Activated CD8-positive, alpha-beta T cell treated with anti-CD3 and anti-CD28 coated beads, Interleukin-2, amount 10 ng/mL, durations not matched to agents 7 days and 5 days (primary cell): ENCODE measurements around the gene TSGA10. TPM values are rescaled to one million over a fixed set of nuclear protein-coding genes. Genes with fewer than 3 reads are reported as not detected.
"Not testable (repeated sequence)": the region's sequence is repeated elsewhere in the genome, so short reads cannot be mapped to it uniquely, and the experiment has no call there.

ENCODE experiments used
- ATAC-seq: fragments of 150-1000 bp; cut with Tn5 transposase; one replicate; pipeline ENCODE4 v1.10.0; 2021; ENCODE audit warnings: moderate library complexity
- CTCF ChIA-PET: fragments of 350-600 bp; sonication (Branson Sonifier 250); formaldehyde crosslinking; loops from one replicate; lab custom pipeline; 2021; ENCODE audit warnings: antibody characterized with exemption; lab: Charles Lee
- POLR2A ChIA-PET: fragments of 350-600 bp; sonication (Branson Sonifier 250); formaldehyde crosslinking; loops from one replicate; lab custom pipeline; 2021; ENCODE audit warnings: antibody characterized with exemption; lab: Charles Lee
- DNase-seq: peaks from one replicate; pipeline ENCODE4 v3.0.0-alpha.2; 2020
- H3K27ac Mint-ChIP-seq: one replicate; pipeline ENCODE4 v1.8.0; 2021; ENCODE audit warnings: mild to moderate bottlenecking, mixed read lengths
- H3K27me3 Mint-ChIP-seq: one replicate; pipeline ENCODE4 v1.8.0; 2021; ENCODE audit warnings: low read depth, mixed read lengths
- H3K36me3 Mint-ChIP-seq: one replicate; pipeline ENCODE4 v1.8.0; 2021; ENCODE audit warnings: low read depth, mixed read lengths
- H3K4me1 Mint-ChIP-seq: one replicate; pipeline ENCODE4 v1.8.0; 2021; ENCODE audit warnings: low read depth, mixed read lengths
- H3K4me3 Mint-ChIP-seq: one replicate; pipeline ENCODE4 v1.8.0; 2021; ENCODE audit warnings: mild to moderate bottlenecking, mixed read lengths
- H3K9me3 Mint-ChIP-seq: one replicate; pipeline ENCODE4 v1.8.0; 2022; ENCODE audit warnings: mixed read lengths; ENCODE audit not compliant: insufficient read depth
- total RNA-seq, 2 experiments: library from RNA; stranded (reverse); gene quantifications; one replicate each; pipeline ENCODE4 v1.2.3, GENCODE V29; 2021

The TSGA10 gene
- total RNA-seq: 1 to 10 TPM; 6.0 to 6.9 TPM

GRCh38 chr2:99154643-99155536, at the start of gene TSGA10, which contains the start of gene LIPT1:
Gene TSGA10 (minus strand): TSS chr2:99154942. CDS start chr2:99109439, 45,503 bp downstream.
Gene LIPT1 (plus strand): TSS chr2:99154967. CDS start chr2:99161958, 6,991 bp downstream.
- peak within 1 kb of the TSS; percentile 79 for H3K4me3 Mint-ChIP-seq
- no peaks in the 10 kb centered on the region for H3K27me3 Mint-ChIP-seq
- H3K27ac Mint-ChIP-seq: peak within 1 kb of the TSS; percentile 95
- DNase-seq (peak; percentile 95), ATAC-seq (peak; percentile 96)
- ChIA-PET POLR2A (interaction anchor here (0.6 to 2.1 kb wide), 10 partner anchors 9 to 697 kb away, joined by 3 to 18 read pairs (median 4); partner anchors contain the start of genes C2orf15, EIF5B, MITD1 and MRPL30), CTCF (interaction anchor here (0.6 to 3.6 kb wide), 9 partner anchors 12 to 181 kb away, joined by 3 to 21 read pairs (median 3); partner anchors contain the start of genes C2orf15, MITD1, MRPL30 and TXNDC9)
- H3K4me1 Mint-ChIP-seq: peaks cover 34% of the 10 kb centered on the region
- H3K9me3 Mint-ChIP-seq: no peaks in the 10 kb centered on the region
- peaks cover 24% of the 10 kb centered on the region for H3K36me3 Mint-ChIP-seq

- DNase-seq (no peak), ATAC-seq (no peak)
- Mint-ChIP-seq H3K27ac (no peak overlapping the region), H3K27me3 (no peaks in the 10 kb centered on the region), H3K4me3 (no peak overlapping the region), H3K4me1 (peaks cover 3% of the 10 kb centered on the region), H3K36me3 (peaks cover 14% of the 10 kb centered on the region), H3K9me3 (peaks cover 14% of the 10 kb centered on the region)
- CTCF ChIA-PET: interaction anchor here (1.5 kb wide), 1 partner anchor 11 kb away, joined by 3 read pairs; no protein-coding TSS in a partner anchor
- POLR2A ChIA-PET: no interaction called here
Observed at GRCh38 chr2:99201959-99202678, 47.4 kb upstream of the TSGA10 start.

GRCh38 chr2:99200076-99200800, 45.5 kb upstream of the TSGA10 start:
- peaks cover 19% of the 10 kb centered on the region for H3K36me3 Mint-ChIP-seq
- ATAC-seq: no peak
- H3K4me1 Mint-ChIP-seq: peaks cover 3% of the 10 kb centered on the region
- H3K4me3 Mint-ChIP-seq: no peak overlapping the region
- peaks cover 2% of the 10 kb centered on the region for H3K9me3 Mint-ChIP-seq
- POLR2A ChIA-PET: no interaction called here
- H3K27ac Mint-ChIP-seq: no peak overlapping the region
- CTCF ChIA-PET: interaction anchor here (0.8 kb wide), 2 partner anchors 10 to 14 kb away, joined by 3 read pairs; no protein-coding TSS in a partner anchor
- no peaks in the 10 kb centered on the region for H3K27me3 Mint-ChIP-seq
- no peak for DNase-seq

- Mint-ChIP-seq H3K4me1 (peaks cover 3% of the 10 kb centered on the region), H3K27ac (no peak overlapping the region), H3K9me3 (no peaks in the 10 kb centered on the region), H3K4me3 (no peak overlapping the region), H3K27me3 (no peaks in the 10 kb centered on the region), H3K36me3 (peaks cover 20% of the 10 kb centered on the region)
- ChIA-PET CTCF (interaction anchor here (1.4 to 1.9 kb wide), 2 partner anchors 10 to 40 kb away, joined by 3 to 4 read pairs; no protein-coding TSS in a partner anchor), POLR2A (no interaction called here)
- DNase-seq (no peak), ATAC-seq (no peak)
Observed at GRCh38 chr2:99198103-99198841, 43.5 kb upstream of the TSGA10 start.

GRCh38 chr2:99192364-99192763, 37.6 kb upstream of the TSGA10 start:
- CTCF ChIA-PET, H3K4me1 Mint-ChIP-seq, H3K9me3 Mint-ChIP-seq, H3K27ac Mint-ChIP-seq, DNase-seq, ATAC-seq, H3K27me3 Mint-ChIP-seq, H3K4me3 Mint-ChIP-seq: not testable (repeated sequence)
- POLR2A ChIA-PET: interaction anchor here (1.7 kb wide), 1 partner anchor 12 kb away, joined by 3 read pairs; no protein-coding TSS in a partner anchor
- H3K36me3 Mint-ChIP-seq: peaks cover 52% of the 10 kb centered on the region

- H3K27ac Mint-ChIP-seq: no peak overlapping the region
- POLR2A ChIA-PET: no interaction called here
- no peaks in the 10 kb centered on the region for H3K9me3 Mint-ChIP-seq
- ATAC-seq (peak; percentile 36), DNase-seq (no peak)
- H3K27me3 Mint-ChIP-seq: no peaks in the 10 kb centered on the region
- H3K4me3 Mint-ChIP-seq: no peak overlapping the region
- H3K36me3 Mint-ChIP-seq: peaks cover 48% of the 10 kb centered on the region
- CTCF ChIA-PET: interaction anchor here (0.8 to 1.0 kb wide), 3 partner anchors 10 to 35 kb away, joined by 3 read pairs; partner anchors contain the start of gene MITD1
- no peaks in the 10 kb centered on the region for H3K4me1 Mint-ChIP-seq
Observed at GRCh38 chr2:99190548-99190947, 35.8 kb upstream of the TSGA10 start.

- H3K4me1 Mint-ChIP-seq: peaks cover 3% of the 10 kb centered on the region
- ChIA-PET POLR2A (no interaction called here), CTCF (interaction anchor here (0.9 kb wide), 1 partner anchor 9 kb away, joined by 3 read pairs; no protein-coding TSS in a partner anchor)
- H3K4me3 Mint-ChIP-seq: no peak overlapping the region
- no peak overlapping the region for H3K27ac Mint-ChIP-seq
- DNase-seq (no peak), ATAC-seq (no peak)
- H3K9me3 Mint-ChIP-seq: no peaks in the 10 kb centered on the region
- H3K36me3 Mint-ChIP-seq: peaks cover 42% of the 10 kb centered on the region
- H3K27me3 Mint-ChIP-seq: no peaks in the 10 kb centered on the region
Observed at GRCh38 chr2:99188357-99188756, 33.6 kb upstream of the TSGA10 start.

- H3K4me3 Mint-ChIP-seq: no peak overlapping the region
- H3K27ac Mint-ChIP-seq: no peak overlapping the region
- POLR2A ChIA-PET: no interaction called here
- CTCF ChIA-PET: no interaction called here
- H3K4me1 Mint-ChIP-seq: peaks cover 7% of the 10 kb centered on the region
- H3K27me3 Mint-ChIP-seq: no peaks in the 10 kb centered on the region
- H3K36me3 Mint-ChIP-seq: peaks cover 30% of the 10 kb centered on the region
- DNase-seq: no peak
- no peaks in the 10 kb centered on the region for H3K9me3 Mint-ChIP-seq
- no peak for ATAC-seq
Observed at GRCh38 chr2:99187011-99187410, 32.3 kb upstream of the TSGA10 start.

GRCh38 chr2:99184811-99185210, 30.1 kb upstream of the TSGA10 start:
- Mint-ChIP-seq H3K27ac (no peak overlapping the region), H3K36me3 (peaks cover 18% of the 10 kb centered on the region), H3K4me3 (no peak overlapping the region), H3K4me1 (peaks cover 17% of the 10 kb centered on the region), H3K9me3 (no peaks in the 10 kb centered on the region), H3K27me3 (no peaks in the 10 kb centered on the region)
- no peak for DNase-seq
- no peak for ATAC-seq
- ChIA-PET POLR2A (no interaction called here), CTCF (interaction anchor here (0.8 to 1.5 kb wide), 5 partner anchors 11 to 305 kb away, joined by 3 to 5 read pairs (median 4); partner anchors contain the start of gene REV1)

- POLR2A ChIA-PET: no interaction called here
Observed at GRCh38 chr2:99183025-99183424, 28.3 kb upstream of the TSGA10 start.

More at GRCh38 chr2:99183025-99183424, 28.3 kb upstream of the TSGA10 start:
- peaks cover 17% of the 10 kb centered on the region for H3K36me3 Mint-ChIP-seq
- CTCF ChIA-PET: no interaction called here
- H3K27ac Mint-ChIP-seq: no peak overlapping the region
- H3K9me3 Mint-ChIP-seq: no peaks in the 10 kb centered on the region
- ATAC-seq: no peak
- H3K4me1 Mint-ChIP-seq: peaks cover 33% of the 10 kb centered on the region
- no peak overlapping the region for H3K4me3 Mint-ChIP-seq
- no peak for DNase-seq
- H3K27me3 Mint-ChIP-seq: no peaks in the 10 kb centered on the region
